Central memory CD8-positive, alpha-beta T cell (primary cell): Measurements from ENCODE around the gene SELENOH.
"Not testable (repeated sequence)": the region's sequence is repeated elsewhere in the genome, so short reads cannot be mapped to it uniquely, and the experiment has no call there.

ENCODE experiments used
- ATAC-seq: fragments of 150-1000 bp; cut with Tn5 transposase; replicated peaks from 2 replicates; pipeline ENCODE4 v1.10.0; 2022; ENCODE audit warnings: mild to moderate bottlenecking, moderate FRiP score, moderate number of reproducible peaks; ENCODE audit not compliant: poor library complexity, severe bottlenecking; ENCODE audit errors: extremely low read depth
- DNase-seq, 2 donors: peaks; one replicate each; pipeline ENCODE4 v3.0.0; 2021; ENCODE audit warnings: low spot score in 2 of 2
- H3K27ac Mint-ChIP-seq: one replicate; pipeline ENCODE4 v1.8.0; 2022; ENCODE audit warnings: low read depth, mild to moderate bottlenecking, moderate library complexity, mixed read lengths
- H3K27me3 Mint-ChIP-seq: one replicate; pipeline ENCODE4 v1.8.0; 2022; ENCODE audit warnings: mixed read lengths
- H3K36me3 Mint-ChIP-seq: one replicate; pipeline ENCODE4 v1.8.0; 2022; ENCODE audit warnings: mild to moderate bottlenecking, moderate library complexity, mixed read lengths; ENCODE audit not compliant: insufficient read depth
- H3K4me1 Mint-ChIP-seq: one replicate; pipeline ENCODE4 v1.8.0; 2022; ENCODE audit warnings: mixed read lengths
- H3K4me3 Mint-ChIP-seq: one replicate; pipeline ENCODE4 v1.8.0; 2022; ENCODE audit warnings: mild to moderate bottlenecking, moderate library complexity, mixed read lengths
- H3K9me3 Mint-ChIP-seq: one replicate; pipeline ENCODE4 v1.8.0; 2022; ENCODE audit warnings: mixed read lengths

The SELENOH gene

GRCh38 chr11:57741132-57742086 lies at the start of gene SELENOH:
Gene SELENOH, plus strand, starts transcription at chr11:57741491. Its CDS starts 105 bp downstream, at chr11:57741596.
- peak; percentile 85 to 90 for DNase-seq
- no peaks in the 10 kb centered on the region for H3K9me3 Mint-ChIP-seq
- peaks cover 37% of the 10 kb centered on the region for H3K36me3 Mint-ChIP-seq

GRCh38 chr11:57698843-57699365 lies 42.4 kb upstream of the SELENOH start:
- no peaks in the 10 kb centered on the region for H3K27me3 Mint-ChIP-seq
- no peak for DNase-seq
- H3K4me3 Mint-ChIP-seq: no peak overlapping the region
- no peak overlapping the region for H3K27ac Mint-ChIP-seq
- no peaks in the 10 kb centered on the region for H3K9me3 Mint-ChIP-seq
- ATAC-seq: no peak
- H3K4me1 Mint-ChIP-seq: no peaks in the 10 kb centered on the region
- H3K36me3 Mint-ChIP-seq: peaks cover 73% of the 10 kb centered on the region

More at GRCh38 chr11:57741132-57742086, at the start of gene SELENOH:
- ATAC-seq: peak; percentile 87
- Mint-ChIP-seq H3K27me3 (no peaks in the 10 kb centered on the region), H3K4me1 (peaks cover 44% of the 10 kb centered on the region), H3K4me3 (peak within 1 kb of the TSS; percentile 96), H3K27ac (peak within 1 kb of the TSS; percentile 98)

GRCh38 chr11:57699813-57700212 lies 41.5 kb upstream of the SELENOH start:
- no peaks in the 10 kb centered on the region for H3K27me3 Mint-ChIP-seq
- DNase-seq (no peak), ATAC-seq (no peak)
- peaks cover 70% of the 10 kb centered on the region for H3K36me3 Mint-ChIP-seq
- H3K9me3 Mint-ChIP-seq: no peaks in the 10 kb centered on the region
- no peak overlapping the region for H3K27ac Mint-ChIP-seq
- no peak overlapping the region for H3K4me3 Mint-ChIP-seq
- no peaks in the 10 kb centered on the region for H3K4me1 Mint-ChIP-seq

GRCh38 chr11:57700425-57700824 lies 40.9 kb upstream of the SELENOH start:
- Mint-ChIP-seq H3K27me3 (no peaks in the 10 kb centered on the region), H3K27ac (no peak overlapping the region), H3K36me3 (peaks cover 68% of the 10 kb centered on the region), H3K4me1 (no peaks in the 10 kb centered on the region), H3K4me3 (no peak overlapping the region), H3K9me3 (no peaks in the 10 kb centered on the region)
- DNase-seq (no peak), ATAC-seq (no peak)

- H3K36me3 Mint-ChIP-seq: peaks cover 51% of the 10 kb centered on the region
- ATAC-seq (no peak), DNase-seq (no peak)
- no peaks in the 10 kb centered on the region for H3K27me3 Mint-ChIP-seq
- H3K27ac Mint-ChIP-seq: peak overlapping the region; percentile 29
- H3K4me1 Mint-ChIP-seq: peaks cover 9% of the 10 kb centered on the region
- no peaks in the 10 kb centered on the region for H3K9me3 Mint-ChIP-seq
- H3K4me3 Mint-ChIP-seq: no peak overlapping the region
Observed at GRCh38 chr11:57703341-57703740, 38.0 kb upstream of the SELENOH start.

- Mint-ChIP-seq H3K36me3 (peaks cover 39% of the 10 kb centered on the region), H3K4me1 (peaks cover 14% of the 10 kb centered on the region), H3K4me3 (no peak overlapping the region), H3K27ac (no peak overlapping the region), H3K9me3 (no peaks in the 10 kb centered on the region), H3K27me3 (no peaks in the 10 kb centered on the region)
- no peak for ATAC-seq
- no peak for DNase-seq
Observed at GRCh38 chr11:57704932-57705331, 36.4 kb upstream of the SELENOH start.

- Mint-ChIP-seq H3K4me1 (peaks cover 19% of the 10 kb centered on the region), H3K36me3 (peaks cover 34% of the 10 kb centered on the region)
- not testable (repeated sequence) for DNase-seq, H3K27me3 Mint-ChIP-seq, H3K4me3 Mint-ChIP-seq, H3K27ac Mint-ChIP-seq, ATAC-seq, H3K9me3 Mint-ChIP-seq
Observed at GRCh38 chr11:57705432-57705831, 35.9 kb upstream of the SELENOH start.

- no peak overlapping the region for H3K4me3 Mint-ChIP-seq
- peaks cover 25% of the 10 kb centered on the region for H3K36me3 Mint-ChIP-seq
- peaks cover 46% of the 10 kb centered on the region for H3K4me1 Mint-ChIP-seq
- H3K27ac Mint-ChIP-seq: no peak overlapping the region
- no peak for ATAC-seq
- no peaks in the 10 kb centered on the region for H3K9me3 Mint-ChIP-seq
- H3K27me3 Mint-ChIP-seq: no peaks in the 10 kb centered on the region
- DNase-seq: no peak
Observed at GRCh38 chr11:57709802-57710367, 31.4 kb upstream of the SELENOH start.

GRCh38 chr11:57711414-57712255 lies 29.7 kb upstream of the SELENOH start, which contains the start of gene MED19:
Gene MED19, minus strand, starts transcription at chr11:57712215. Its CDS starts 36 bp downstream, at chr11:57712179.
- Mint-ChIP-seq H3K27me3 (no peaks in the 10 kb centered on the region), H3K4me1 (peaks cover 46% of the 10 kb centered on the region), H3K4me3 (peak within 1 kb of the TSS; percentile 93), H3K36me3 (peaks cover 19% of the 10 kb centered on the region), H3K27ac (peak within 1 kb of the TSS; percentile 94), H3K9me3 (no peaks in the 10 kb centered on the region)
- ATAC-seq: peak; percentile 35
- DNase-seq: peak; percentile 60 to 70

- peak within 1 kb of the TSS; percentile 93 for H3K4me3 Mint-ChIP-seq
- peaks cover 18% of the 10 kb centered on the region for H3K36me3 Mint-ChIP-seq
- peak within 1 kb of the TSS; percentile 94 for H3K27ac Mint-ChIP-seq
- DNase-seq (peak; percentile 71 to 86), ATAC-seq (peak; percentile 96)
- H3K4me1 Mint-ChIP-seq: peaks cover 43% of the 10 kb centered on the region
- H3K9me3 Mint-ChIP-seq: no peaks in the 10 kb centered on the region
- no peaks in the 10 kb centered on the region for H3K27me3 Mint-ChIP-seq
Observed at GRCh38 chr11:57712256-57713150, 28.8 kb upstream of the SELENOH start, which contains the start of gene TMX2. Gene TMX2, plus strand, starts transcription at chr11:57712593. Its CDS starts 26 bp downstream, at chr11:57712619.

- Mint-ChIP-seq H3K4me3 (peak overlapping the region; percentile 93), H3K36me3 (peaks cover 20% of the 10 kb centered on the region), H3K27me3 (no peaks in the 10 kb centered on the region), H3K27ac (peak overlapping the region; percentile 94), H3K9me3 (no peaks in the 10 kb centered on the region), H3K4me1 (peaks cover 32% of the 10 kb centered on the region)
- DNase-seq (no peak), ATAC-seq (no peak)
Observed at GRCh38 chr11:57713835-57714234, 27.5 kb upstream of the SELENOH start.
